Activated B cell treated with CpG ODN at 0.5 μM for 24 hours (primary cell): ENCODE data around the gene C22orf42. TPM values are rescaled to one million over a fixed set of nuclear protein-coding genes. Genes with fewer than 3 reads are reported as not detected.
"Not testable (repeated sequence)": the region's sequence is repeated elsewhere in the genome, so short reads cannot be mapped to it uniquely, and the experiment has no call there.

Experiments used
- ATAC-seq: fragments of 200-7000 bp; cut with Tn5 transposase; one replicate; pipeline ENCODE4 v1.10.0; 2021; ENCODE audit warnings: low read depth, mild to moderate bottlenecking, moderate library complexity
- CTCF ChIA-PET: fragments of 350-600 bp; sonication (Branson Sonifier 250); formaldehyde crosslinking; loops from one replicate; lab custom pipeline; 2021; ENCODE audit warnings: antibody characterized with exemption; lab: Charles Lee
- POLR2A ChIA-PET: fragments of 350-600 bp; sonication (Branson Sonifier 250); formaldehyde crosslinking; loops from one replicate; lab custom pipeline; 2021; ENCODE audit warnings: antibody characterized with exemption; lab: Charles Lee
- DNase-seq: peaks from one replicate; pipeline ENCODE4 v3.0.0; 2022
- H3K27ac Mint-ChIP-seq: one replicate; pipeline ENCODE4 v1.8.0; 2020; ENCODE audit warnings: mixed read lengths
- H3K27me3 Mint-ChIP-seq: one replicate; pipeline ENCODE4 v1.8.0; 2021; ENCODE audit warnings: mixed read lengths
- H3K36me3 Mint-ChIP-seq: one replicate; pipeline ENCODE4 v1.8.0; 2021; ENCODE audit warnings: low read depth, mixed read lengths
- H3K4me1 Mint-ChIP-seq: one replicate; pipeline ENCODE4 v1.8.0; 2021; ENCODE audit warnings: mixed read lengths
- H3K4me3 Mint-ChIP-seq: one replicate; pipeline ENCODE4 v1.8.0; 2020; ENCODE audit warnings: mild to moderate bottlenecking, mixed read lengths
- H3K9me3 Mint-ChIP-seq: one replicate; pipeline ENCODE4 v1.8.0; 2020; ENCODE audit warnings: mixed read lengths
- CTCF ChIP-seq: fragments of 200-600 bp; IDR thresholded peaks from one replicate; pipeline ENCODE4 v1.8.0; 2022; ENCODE audit warnings: antibody characterized with exemption, mild to moderate bottlenecking
- intact Hi-C: fragments of 100-400 bp; cut with micrococcal nuclease; formaldehyde crosslinking; loops from one replicate; pipeline ENCODE4 v1.15.1; 2024
- total RNA-seq: library from RNA; stranded (reverse); gene quantifications from 2 replicates; pipeline ENCODE4 v1.2.3, GENCODE V29; 2022

C22orf42 gene
- total RNA-seq, 1 donor from 2014 or later = not detected

GRCh38 chr22:32175683-32176644, 16.9 kb upstream of the C22orf42 start:
- no peak for ATAC-seq
- H3K4me1 Mint-ChIP-seq = no peaks in the 10 kb centered on the region
- H3K36me3 Mint-ChIP-seq = no peaks in the 10 kb centered on the region
- peaks cover 40% of the 10 kb centered on the region for H3K27me3 Mint-ChIP-seq
- DNase-seq = no peak
- H3K27ac Mint-ChIP-seq = no peak overlapping the region
- H3K9me3 Mint-ChIP-seq = no peaks in the 10 kb centered on the region
- no peak overlapping the region for H3K4me3 Mint-ChIP-seq
- ChIA-PET POLR2A (no interaction called here), CTCF (no interaction called here)
- TF ChIP-seq CTCF = no peak
- intact Hi-C loops = no loop called here

- Mint-ChIP-seq H3K27me3 (peaks cover 42% of the 10 kb centered on the region), H3K27ac (no peak overlapping the region), H3K4me3 (no peak overlapping the region), H3K9me3 (no peaks in the 10 kb centered on the region), H3K36me3 (no peaks in the 10 kb centered on the region), H3K4me1 (no peaks in the 10 kb centered on the region)
- no peak for TF ChIP-seq CTCF
- intact Hi-C loops = no loop called here
- DNase-seq (no peak), ATAC-seq (no peak)
- ChIA-PET POLR2A (no interaction called here), CTCF (no interaction called here)
Measured at GRCh38 chr22:32175115-32175514, 16.0 kb upstream of the C22orf42 start.

GRCh38 chr22:32165681-32166080, 6.6 kb upstream of the C22orf42 start:
- H3K9me3 Mint-ChIP-seq = no peaks in the 10 kb centered on the region
- DNase-seq = no peak
- H3K4me1 Mint-ChIP-seq = no peaks in the 10 kb centered on the region
- H3K4me3 Mint-ChIP-seq = no peak overlapping the region
- TF ChIP-seq CTCF = no peak
- ChIA-PET CTCF (interaction anchor here (1.1 kb wide), 1 partner anchor 100 kb away, joined by 3 read pairs; no protein-coding TSS in a partner anchor), POLR2A (no interaction called here)
- no peak for ATAC-seq
- H3K27ac Mint-ChIP-seq = no peak overlapping the region
- intact Hi-C loops = no loop called here
- no peaks in the 10 kb centered on the region for H3K36me3 Mint-ChIP-seq
- H3K27me3 Mint-ChIP-seq = peaks cover 19% of the 10 kb centered on the region

- intact Hi-C loops = no loop called here
- no peak for DNase-seq
- H3K27ac Mint-ChIP-seq = no peak overlapping the region
- no peak overlapping the region for H3K4me3 Mint-ChIP-seq
- peaks cover 19% of the 10 kb centered on the region for H3K27me3 Mint-ChIP-seq
- H3K36me3 Mint-ChIP-seq = no peaks in the 10 kb centered on the region
- no peak for TF ChIP-seq CTCF
- H3K4me1 Mint-ChIP-seq = no peaks in the 10 kb centered on the region
- POLR2A ChIA-PET = no interaction called here
- no peak for ATAC-seq
- no peaks in the 10 kb centered on the region for H3K9me3 Mint-ChIP-seq
- CTCF ChIA-PET = no interaction called here
Measured at GRCh38 chr22:32164075-32164860, 5.2 kb upstream of the C22orf42 start.

GRCh38 chr22:32160411-32160810, 1.3 kb upstream of the C22orf42 start:
- peaks cover 21% of the 10 kb centered on the region for H3K27me3 Mint-ChIP-seq
- CTCF ChIA-PET, H3K9me3 Mint-ChIP-seq, H3K4me3 Mint-ChIP-seq, ATAC-seq, DNase-seq, POLR2A ChIA-PET, H3K27ac Mint-ChIP-seq, intact Hi-C loops, H3K36me3 Mint-ChIP-seq, H3K4me1 Mint-ChIP-seq: not testable (repeated sequence)

- H3K4me3 Mint-ChIP-seq, ATAC-seq, intact Hi-C loops, H3K9me3 Mint-ChIP-seq, CTCF ChIA-PET, H3K36me3 Mint-ChIP-seq, H3K27ac Mint-ChIP-seq, DNase-seq, POLR2A ChIA-PET, H3K4me1 Mint-ChIP-seq, H3K27me3 Mint-ChIP-seq: not testable (repeated sequence)
Measured at GRCh38 chr22:32157632-32158031, 1.5 kb downstream of the C22orf42 start.

GRCh38 chr22:32154727-32155126, 4.4 kb downstream of the C22orf42 start:
- CTCF ChIA-PET, POLR2A ChIA-PET, H3K27ac Mint-ChIP-seq, H3K36me3 Mint-ChIP-seq, H3K27me3 Mint-ChIP-seq, H3K9me3 Mint-ChIP-seq, H3K4me1 Mint-ChIP-seq, intact Hi-C loops, H3K4me3 Mint-ChIP-seq, DNase-seq, ATAC-seq: not testable (repeated sequence)

- H3K4me3 Mint-ChIP-seq, CTCF ChIA-PET, H3K27me3 Mint-ChIP-seq, POLR2A ChIA-PET, H3K36me3 Mint-ChIP-seq, ATAC-seq, H3K9me3 Mint-ChIP-seq, H3K27ac Mint-ChIP-seq, H3K4me1 Mint-ChIP-seq, DNase-seq, intact Hi-C loops: not testable (repeated sequence)
Measured at GRCh38 chr22:32151641-32152040, 7.5 kb downstream of the C22orf42 start.
